Bronchial epithelial cell (primary cell): Measurements from ENCODE around the gene RPS6KA2. TPM values are rescaled to one million over a fixed set of nuclear protein-coding genes. Genes with fewer than 3 reads are reported as not detected.

Experiments used
- DNase-seq: peaks from one replicate; pipeline ENCODE4 v3.0.0-alpha.2; 2010; ENCODE audit warnings: low read depth
- FAIRE-seq: peaks from 2 replicates; lab custom pipeline; 2011; peaks lifted over from hg19 to GRCh38; lab: Jason Lieb, UNC
- H3K27me3 ChIP-seq: 2 replicates; pipeline ENCODE4 v1.5.1; 2011; ENCODE audit warnings: low read length; ENCODE audit not compliant: control insufficient read depth, insufficient read depth
- H3K36me3 ChIP-seq: 2 replicates; pipeline ENCODE4 v1.5.1; 2011; ENCODE audit warnings: low read length; ENCODE audit not compliant: control insufficient read depth, insufficient read depth
- H3K4me3 ChIP-seq: 2 replicates; pipeline ENCODE4 v1.5.1; 2011; ENCODE audit warnings: mild to moderate bottlenecking, low read depth, low read length, control low read depth
- CTCF ChIP-seq: IDR thresholded peaks from 2 replicates; pipeline ENCODE4 v1.5.1; 2011; ENCODE audit warnings: mild to moderate bottlenecking, moderate library complexity, low read length, control low read depth, inconsistent platforms; ENCODE audit not compliant: insufficient read depth, severe bottlenecking
- total RNA-seq: library from RNA; depleted of rRNA; stranded (reverse); fragments of >200 nt; gene quantifications from 2 replicates; pipeline ENCODE4 v1.2.1, GENCODE V29; 2014

RPS6KA2 gene
- total RNA-seq, 1 donor from 2014 or later = 42.6 TPM

GRCh38 chr6:166465671-166466087, 161.4 kb downstream of the RPS6KA2 start:
- Histone ChIP-seq H3K4me3 (no peak overlapping the region), H3K27me3 (no peaks in the 10 kb centered on the region), H3K36me3 (peaks cover 1% of the 10 kb centered on the region)
- FAIRE-seq = no peak
- no peak for DNase-seq
- TF ChIP-seq CTCF = no peak

- no peak overlapping the region for H3K4me3 ChIP-seq
- DNase-seq (no peak), FAIRE-seq (no peak)
- peaks cover 1% of the 10 kb centered on the region for H3K36me3 ChIP-seq
- no peaks in the 10 kb centered on the region for H3K27me3 ChIP-seq
- no peak for TF ChIP-seq CTCF
These were observed 162.1 kb downstream of the RPS6KA2 start for GRCh38 chr6:166465003-166465399.

- Histone ChIP-seq H3K4me3 (no peak overlapping the region), H3K36me3 (no peaks in the 10 kb centered on the region), H3K27me3 (no peaks in the 10 kb centered on the region)
- no peak for DNase-seq
- no peak for FAIRE-seq
- TF ChIP-seq CTCF = no peak
These were observed 162.7 kb downstream of the RPS6KA2 start for GRCh38 chr6:166464068-166465002.

GRCh38 chr6:166463359-166464067, 163.5 kb downstream of the RPS6KA2 start:
- no peak for TF ChIP-seq CTCF
- H3K27me3 ChIP-seq = no peaks in the 10 kb centered on the region
- DNase-seq (no peak), FAIRE-seq (no peak)
- H3K36me3 ChIP-seq = no peaks in the 10 kb centered on the region
- H3K4me3 ChIP-seq = no peak overlapping the region

- no peak overlapping the region for H3K4me3 ChIP-seq
- DNase-seq (no peak), FAIRE-seq (no peak)
- peaks cover 1% of the 10 kb centered on the region for H3K36me3 ChIP-seq
- no peaks in the 10 kb centered on the region for H3K27me3 ChIP-seq
- no peak for TF ChIP-seq CTCF
These were observed 164.5 kb downstream of the RPS6KA2 start for GRCh38 chr6:166462461-166463135.
